Right lobe of liver (tissue), 6 donors: ENCODE data around the gene HOXB7. TPM values are rescaled to one million over a fixed set of nuclear protein-coding genes. Genes with fewer than 3 reads are reported as not detected.

Experiments
- ATAC-seq, 4 donors: fragments of 200-7000 bp; cut with Tn5 transposase; one replicate each; pipeline ENCODE4 v1.9.1; 2020; ENCODE audit warnings: mild to moderate bottlenecking in 4 of 4, moderate library complexity in 4 of 4
- DNase-seq, 3 donors: peaks; one replicate each; pipeline ENCODE4 v3.0.0-alpha.2; 2020
- H3K27ac ChIP-seq, 3 donors: fragments of 200-600 bp; one replicate each; pipeline ENCODE4 v1.8.0; 2022
- H3K27me3 ChIP-seq, 2 donors: fragments of 200-600 bp; one replicate each; pipeline ENCODE4 v1.8.0; 2022
- H3K36me3 ChIP-seq, 4 donors: fragments of 200-600 bp; sonication (generic) in 1 of 4; one replicate each; pipeline versions ENCODE4 v1.5.1 to v1.8.0; 2017 to 2022; ENCODE audit warnings: control low read depth in 1 of 4
- H3K4me1 ChIP-seq, 4 donors: fragments of 200-600 bp; sonication (generic) in 1 of 4; one replicate each; pipeline versions ENCODE4 v1.5.1 to v1.8.0; 2017 to 2022; ENCODE audit warnings: control low read depth in 1 of 4
- H3K4me3 ChIP-seq, 3 donors: fragments of 200-600 bp; one replicate each; pipeline ENCODE4 v1.8.0; 2022
- H3K9me3 ChIP-seq, 4 donors: fragments of 200-600 bp; sonication (generic) in 1 of 4; one replicate each; pipeline versions ENCODE4 v1.5.1 to v1.8.0; 2017 to 2022; ENCODE audit warnings: control low read depth in 1 of 4
- POLR2A ChIP-seq: fragments of 450-650 bp; IDR thresholded peaks from one replicate; pipeline ENCODE4 v1.6.1; 2017; ENCODE audit warnings: antibody characterized with exemption, mild to moderate bottlenecking
- WGBS: methylation state at CpG from one replicate; pipeline ENCODE4 v1.1.6; 2018; ENCODE audit warnings: low coverage, low lambda C conversion rate; ENCODE audit not compliant: insufficient coverage; ENCODE audit errors: missing lambda C conversion rate; 5-methylcytosine and 5-hydroxymethylcytosine counted together
- intact Hi-C, 2 donors: fragments of 100-400 bp; cut with DNase I; formaldehyde crosslinking; loops; one replicate each; pipeline versions ENCODE4 v1.11.2 to v1.14.1; 2022
- total RNA-seq, 6 experiments: library from RNA; depleted of rRNA in 2 of 6; stranded (reverse); fragments of >200 nt in 2 of 6; fragmentation: NEBNext Ultra II Directional in 3 of 6; extraction: Animal tissue kit (Norgen Biotek cat#: 25700) in 3 of 6; gene quantifications; one replicate each; pipeline versions ENCODE4 v1.1.0 to v1.2.4, GENCODE V29; 2016 to 2023
- TF ChIP-seq, protein P1 (sequence below), 4 donors: fragments of 200-600 bp in 3 of 4; fragments of 450-650 bp in 1 of 4; IDR thresholded peaks; one replicate each; pipeline versions ENCODE4 v1.5.1 to v1.8.0; 2016 to 2022; ENCODE audit warnings: antibody characterized with exemption in 4 of 4, mild to moderate bottlenecking in 2 of 4
- donor health status: DM: no; HTN: yes; CAD: no.
- donor health status: DM: no; HTN: no; CAD: no.
- donor health status: DM: no; HTN: no; CAD: no.
- donor health status: DM: no; HTN: yes; CAD: no.
- donor health status: DM: no; HTN: yes; CAD: no.

HOXB7 gene
- total RNA-seq, 6 experiments from 2014 or later: 0.16 to 0.79 (median 0.30) TPM; not detected in 2

DNA sequence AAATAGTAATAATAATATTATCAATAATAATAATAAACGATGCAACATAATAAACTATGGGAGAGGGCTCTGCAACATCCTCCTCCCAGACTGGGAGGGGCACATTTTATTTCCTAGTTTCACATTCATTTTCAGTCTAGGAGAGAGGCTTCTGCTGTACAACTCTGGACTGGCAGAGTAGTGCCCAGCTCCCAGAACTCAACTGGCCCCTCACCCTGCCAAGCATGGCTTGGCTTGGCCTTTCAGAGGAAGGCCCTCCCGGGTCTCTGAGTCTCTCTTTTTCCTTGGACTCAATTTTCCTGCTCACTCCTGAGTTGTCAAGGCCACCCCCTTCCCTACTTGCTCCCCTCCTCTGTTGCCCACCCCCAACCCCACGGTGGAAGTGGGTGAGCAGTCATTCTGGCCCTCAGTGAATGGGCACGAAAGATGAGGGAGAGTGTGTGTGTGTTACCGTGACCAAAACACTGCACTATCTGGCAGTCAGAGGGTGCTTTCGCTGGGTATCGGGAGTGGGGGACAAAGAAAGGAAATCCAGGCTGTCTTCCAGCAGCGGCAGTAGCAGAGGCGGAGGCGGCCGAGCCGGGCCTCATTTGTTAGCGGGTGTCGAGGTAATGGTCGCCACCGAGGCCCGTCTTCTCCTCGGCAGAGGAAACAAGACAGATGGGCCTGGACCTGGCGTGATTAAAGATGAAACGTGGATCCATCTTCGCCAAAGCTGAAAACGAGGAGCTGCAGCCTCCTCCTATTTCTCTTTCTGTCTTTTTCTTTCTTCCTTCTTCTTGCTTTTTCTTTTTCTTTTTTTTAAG is 34.9 kb downstream of the HOXB7 start:
- Histone ChIP-seq H3K27ac (peak overlapping the region; percentile 52 to 79 (median 63)), H3K4me3 (peak overlapping the region in 1 of 3 donors; percentile 16), H3K9me3 (no peaks in the 10 kb centered on the region), H3K36me3 (no peaks in the 10 kb centered on the region), H3K4me1 (peaks cover 0 to 7% (median 0%) of the 10 kb centered on the region in 4 donors), H3K27me3 (peaks cover 0 to 28% of the 10 kb centered on the region in 2 donors)
- peak; percentile 12 to 41 (median 26) for ATAC-seq
- intact Hi-C loops: no loop called here
- no peak for TF ChIP-seq POLR2A
- TF ChIP-seq, protein P1, sequence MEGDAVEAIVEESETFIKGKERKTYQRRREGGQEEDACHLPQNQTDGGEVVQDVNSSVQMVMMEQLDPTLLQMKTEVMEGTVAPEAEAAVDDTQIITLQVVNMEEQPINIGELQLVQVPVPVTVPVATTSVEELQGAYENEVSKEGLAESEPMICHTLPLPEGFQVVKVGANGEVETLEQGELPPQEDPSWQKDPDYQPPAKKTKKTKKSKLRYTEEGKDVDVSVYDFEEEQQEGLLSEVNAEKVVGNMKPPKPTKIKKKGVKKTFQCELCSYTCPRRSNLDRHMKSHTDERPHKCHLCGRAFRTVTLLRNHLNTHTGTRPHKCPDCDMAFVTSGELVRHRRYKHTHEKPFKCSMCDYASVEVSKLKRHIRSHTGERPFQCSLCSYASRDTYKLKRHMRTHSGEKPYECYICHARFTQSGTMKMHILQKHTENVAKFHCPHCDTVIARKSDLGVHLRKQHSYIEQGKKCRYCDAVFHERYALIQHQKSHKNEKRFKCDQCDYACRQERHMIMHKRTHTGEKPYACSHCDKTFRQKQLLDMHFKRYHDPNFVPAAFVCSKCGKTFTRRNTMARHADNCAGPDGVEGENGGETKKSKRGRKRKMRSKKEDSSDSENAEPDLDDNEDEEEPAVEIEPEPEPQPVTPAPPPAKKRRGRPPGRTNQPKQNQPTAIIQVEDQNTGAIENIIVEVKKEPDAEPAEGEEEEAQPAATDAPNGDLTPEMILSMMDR (IDR thresholded peaks at IDR 0.05): no peak
- peak in 1 of 3 donors; percentile 35 for DNase-seq
- WGBS: 19% methylated on average over 22 of the region's 22 CpGs

DNA sequence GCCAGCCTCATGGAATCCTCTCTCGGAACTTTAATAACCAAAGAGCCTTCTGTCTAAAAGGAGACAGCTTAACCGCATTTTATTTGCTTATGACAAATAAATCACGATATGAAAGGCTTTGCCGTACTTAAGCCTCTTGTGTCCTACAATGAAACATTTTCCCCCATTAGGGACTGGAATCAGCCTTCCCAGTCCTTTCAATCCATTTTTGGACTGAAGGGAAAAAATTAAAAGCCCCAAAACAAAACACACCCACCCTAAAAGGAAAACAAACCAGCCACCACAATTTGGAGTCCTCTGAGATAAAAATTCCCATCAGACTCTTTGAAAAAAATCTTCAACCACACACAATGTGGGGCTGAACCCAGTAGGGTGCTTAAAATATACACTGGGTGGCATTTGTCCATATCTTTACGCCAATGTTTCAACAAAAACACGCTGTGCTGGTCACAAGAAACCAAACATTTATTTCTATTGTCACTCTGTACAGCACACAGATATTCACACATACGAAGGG is 35.7 kb downstream of the HOXB7 start:
- no peak for TF ChIP-seq POLR2A
- TF ChIP-seq, protein P1 (IDR thresholded peaks at IDR 0.05): no peak
- H3K4me3 ChIP-seq: no peak overlapping the region
- ATAC-seq: no peak
- WGBS: 12% methylated on average over 7 of the region's 7 CpGs
- no peak for DNase-seq
- intact Hi-C loops: no loop called here
- peaks cover 0 to 7% (median 0%) of the 10 kb centered on the region in 4 donors for H3K4me1 ChIP-seq
- H3K27ac ChIP-seq: peak overlapping the region in 2 of 3 donors; percentile 52 to 63
- H3K36me3 ChIP-seq: no peaks in the 10 kb centered on the region
- H3K27me3 ChIP-seq: peaks cover 0 to 22% of the 10 kb centered on the region in 2 donors
- H3K9me3 ChIP-seq: no peaks in the 10 kb centered on the region

DNA sequence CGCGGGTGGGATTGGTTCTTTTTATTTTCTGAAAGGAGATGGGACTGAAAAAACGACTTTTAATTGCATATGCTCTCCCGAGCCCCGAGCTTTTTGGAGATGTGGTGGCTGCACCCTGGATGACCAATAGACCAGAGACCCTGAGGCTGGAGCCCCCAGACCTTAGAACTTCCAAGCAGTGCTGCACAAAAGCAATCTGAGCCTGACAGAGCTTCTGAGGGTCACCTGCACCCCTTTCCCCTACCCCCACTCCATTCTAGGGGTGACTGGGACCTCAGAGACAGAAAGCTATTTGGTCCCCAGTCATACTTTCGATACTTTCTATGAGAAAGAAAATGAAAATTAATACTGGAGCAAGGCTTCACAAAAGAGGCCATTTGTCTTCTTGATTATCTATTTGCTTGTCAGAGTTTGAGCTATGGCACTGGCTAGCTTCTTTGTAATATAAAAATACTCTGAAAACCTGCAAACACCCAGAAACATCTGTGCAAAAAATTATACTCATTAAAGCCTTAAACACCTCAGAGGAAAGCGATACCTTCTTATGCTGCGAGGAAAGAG is 36.2 kb downstream of the HOXB7 start:
- H3K27me3 ChIP-seq: peaks cover 0 to 22% of the 10 kb centered on the region in 2 donors
- 35% methylated on average over 5 of the region's 8 CpGs for WGBS

DNA sequence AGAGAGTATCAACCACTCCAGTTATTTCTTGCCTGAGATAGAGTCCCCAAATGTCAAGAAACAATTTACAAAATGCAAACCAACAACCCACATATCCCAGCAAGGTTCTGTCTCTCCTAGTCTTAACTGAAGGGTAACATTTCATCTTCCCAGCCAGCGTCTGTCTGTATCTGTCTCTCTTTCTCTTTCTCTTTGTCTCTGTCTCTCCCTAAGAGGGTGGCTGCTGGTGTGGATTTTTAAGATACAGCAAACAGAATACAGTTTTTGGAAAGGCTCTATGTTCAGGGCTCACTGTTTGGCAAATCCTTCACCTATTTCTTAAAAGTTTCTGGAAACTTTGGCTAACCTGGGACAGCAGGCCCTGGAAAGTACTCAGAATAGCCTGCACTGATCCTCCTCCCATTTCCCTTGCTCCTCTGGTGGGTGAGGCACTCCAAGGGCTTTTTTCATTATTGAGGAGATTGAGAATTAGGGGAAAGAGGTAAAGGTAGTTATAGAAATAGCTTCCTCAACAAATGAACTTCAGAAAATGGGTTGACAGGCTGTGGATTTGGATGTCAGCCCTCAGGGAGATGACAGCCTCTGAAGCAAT is 38.9 kb downstream of the HOXB7 start:
- 15% methylated on average over 1 of the region's 1 CpG for WGBS
- TF ChIP-seq, protein P1 (IDR thresholded peaks at IDR 0.05): no peak
- no peak for TF ChIP-seq POLR2A
- ATAC-seq (no peak), DNase-seq (no peak)
- peaks cover 0 to 7% (median 0%) of the 10 kb centered on the region in 4 donors for H3K4me1 ChIP-seq
- no peaks in the 10 kb centered on the region for H3K9me3 ChIP-seq
- peak overlapping the region in 2 of 3 donors; percentile 31 to 43 for H3K27ac ChIP-seq
- intact Hi-C loops: no loop called here
- no peaks in the 10 kb centered on the region for H3K36me3 ChIP-seq
- no peak overlapping the region for H3K4me3 ChIP-seq
- peaks cover 0 to 18% of the 10 kb centered on the region in 2 donors for H3K27me3 ChIP-seq

More for the DNA sequence above, 36.2 kb downstream of the HOXB7 start:
- Histone ChIP-seq H3K36me3 (no peaks in the 10 kb centered on the region), H3K9me3 (no peaks in the 10 kb centered on the region), H3K27ac (no peak overlapping the region), H3K4me3 (no peak overlapping the region), H3K4me1 (peaks cover 0 to 7% (median 0%) of the 10 kb centered on the region in 4 donors)
- intact Hi-C loops: no loop called here
- ATAC-seq (no peak), DNase-seq (no peak)
- TF ChIP-seq POLR2A: no peak
- TF ChIP-seq, protein P1 (IDR thresholded peaks at IDR 0.05): no peak
